Mesenchymal stem cell (in vitro differentiated cells and primary cell): Measurements from ENCODE around the gene FBXW5.

Source experiments
- DNase-seq: peaks from one replicate; pipeline ENCODE4 v3.0.0-alpha.2; 2013
- H2AFZ ChIP-seq: one replicate; pipeline ENCODE4 v1.6.1; 2013; ENCODE audit warnings: low read depth, mild to moderate bottlenecking, control low read depth, inconsistent platforms, low read length, moderate library complexity
- H2AK5ac ChIP-seq: 2 replicates; pipeline ENCODE4 v1.6.1; 2013; ENCODE audit warnings: low read length, moderate library complexity, mild to moderate bottlenecking, inconsistent platforms; ENCODE audit not compliant: severe bottlenecking
- H2BK120ac ChIP-seq: one replicate; pipeline ENCODE4 v1.6.1; 2013; ENCODE audit warnings: low read depth, mild to moderate bottlenecking, inconsistent platforms, low read length, moderate library complexity
- H2BK12ac ChIP-seq, 2 experiments: one replicate each; pipeline ENCODE4 v1.6.1; 2013; ENCODE audit warnings: inconsistent platforms in 2 of 2, low read length in 2 of 2, mild to moderate bottlenecking in 2 of 2, moderate library complexity in 2 of 2, control low read depth in 1 of 2
- H2BK15ac ChIP-seq: one replicate; pipeline ENCODE4 v1.6.1; 2013; ENCODE audit warnings: mild to moderate bottlenecking, low read depth, inconsistent platforms; ENCODE audit not compliant: poor library complexity, severe bottlenecking
- H2BK5ac ChIP-seq: 2 replicates; pipeline ENCODE4 v1.6.1; 2013; ENCODE audit warnings: low read depth, mild to moderate bottlenecking, low read length, control low read depth, inconsistent platforms; ENCODE audit not compliant: poor library complexity, severe bottlenecking
- H3K14ac ChIP-seq, 2 experiments: one replicate each; pipeline ENCODE4 v1.6.1; 2013; ENCODE audit warnings: inconsistent platforms in 2 of 2, low read length in 2 of 2, control low read depth in 1 of 2, mild to moderate bottlenecking in 1 of 2, moderate library complexity in 1 of 2
- H3K18ac ChIP-seq, 2 experiments: one replicate each; pipeline ENCODE4 v1.6.1; 2013; ENCODE audit warnings: inconsistent platforms in 2 of 2, low read length in 2 of 2, control low read depth in 1 of 2, low read depth in 1 of 2, mild to moderate bottlenecking in 1 of 2
- H3K23ac ChIP-seq, 2 experiments: one replicate each; pipeline ENCODE4 v1.6.1; 2013; ENCODE audit warnings: inconsistent platforms in 2 of 2, low read length in 2 of 2, mild to moderate bottlenecking in 2 of 2, moderate library complexity in 2 of 2, control low read depth in 1 of 2
- H3K27ac ChIP-seq: 2 replicates; pipeline ENCODE4 v1.5.1; 2013; ENCODE audit warnings: mild to moderate bottlenecking, moderate library complexity, low read length, control low read depth, inconsistent platforms; ENCODE audit not compliant: poor library complexity, severe bottlenecking
- H3K27me3 ChIP-seq, 2 experiments: 2 replicates each; pipeline versions ENCODE4 v1.6.1 to v1.7.0; 2013; ENCODE audit warnings: low read length in 2 of 2, mild to moderate bottlenecking in 2 of 2, moderate library complexity in 2 of 2, control low read depth in 1 of 2, inconsistent platforms in 1 of 2; ENCODE audit not compliant: control insufficient read depth in 1 of 2, insufficient read depth in 1 of 2
- H3K36me3 ChIP-seq, 2 experiments: 2 replicates each; pipeline versions ENCODE4 v1.6.1 to v1.7.0; 2013; ENCODE audit warnings: low read length in 2 of 2, control low read depth in 1 of 2, inconsistent platforms in 1 of 2, low read depth in 1 of 2, mild to moderate bottlenecking in 1 of 2; ENCODE audit not compliant: insufficient read depth in 2 of 2, control insufficient read depth in 1 of 2
- H3K4ac ChIP-seq, 2 experiments: one replicate each; pipeline ENCODE4 v1.6.1; 2013; ENCODE audit warnings: inconsistent platforms in 2 of 2, low read length in 2 of 2, mild to moderate bottlenecking in 2 of 2, moderate library complexity in 2 of 2, control low read depth in 1 of 2, low read depth in 1 of 2
- H3K4me1 ChIP-seq: 2 replicates; pipeline ENCODE4 v1.6.1; 2013; ENCODE audit warnings: low read depth, low read length, control low read depth; ENCODE audit not compliant: control insufficient read depth, insufficient read depth
- H3K4me2 ChIP-seq: 2 replicates; pipeline ENCODE4 v1.6.1; 2013; ENCODE audit warnings: low read length, mild to moderate bottlenecking, inconsistent platforms; ENCODE audit not compliant: poor library complexity, severe bottlenecking
- H3K4me3 ChIP-seq, 2 experiments: 2 replicates each; pipeline versions ENCODE4 v1.5.1 to v1.7.0; 2013; ENCODE audit warnings: low read length in 2 of 2, mild to moderate bottlenecking in 2 of 2, control low read depth in 1 of 2, low read depth in 1 of 2; ENCODE audit not compliant: insufficient read depth in 1 of 2
- H3K79me1 ChIP-seq: replicated peaks from 2 replicates; pipeline ENCODE4 v1.6.1; 2013; ENCODE audit warnings: mild to moderate bottlenecking, control low read depth, low read length, inconsistent platforms; ENCODE audit not compliant: poor library complexity, severe bottlenecking
- H3K9ac ChIP-seq: 2 replicates; pipeline ENCODE4 v1.7.0; 2013; ENCODE audit warnings: mild to moderate bottlenecking, low read length, moderate library complexity
- H3K9me3 ChIP-seq: 2 replicates; pipeline ENCODE4 v1.7.0; 2013; ENCODE audit warnings: mild to moderate bottlenecking, low read length; ENCODE audit not compliant: control insufficient read depth
- H4K8ac ChIP-seq: one replicate; pipeline ENCODE4 v1.6.1; 2013; ENCODE audit warnings: inconsistent platforms, mild to moderate bottlenecking, low read length, moderate library complexity
- H4K91ac ChIP-seq: one replicate; pipeline ENCODE4 v1.6.1; 2013; ENCODE audit warnings: mild to moderate bottlenecking, low read length, inconsistent platforms
- WGBS: methylation state at CpG from one replicate; pipeline ENCODE4 v1.1.7; 2013; ENCODE audit warnings: mixed read lengths; 5-methylcytosine and 5-hydroxymethylcytosine counted together

The FBXW5 gene

GRCh38 chr9:136898483-136899100, 45.9 kb downstream of the FBXW5 start:
- H4K91ac ChIP-seq, result no peak overlapping the region
- H3K36me3 ChIP-seq, result peaks cover 25 to 43% of the 10 kb centered on the region in 2 experiments
- H3K9me3 ChIP-seq, result no peaks in the 10 kb centered on the region
- H3K27ac ChIP-seq, result no peak overlapping the region
- H3K9ac ChIP-seq, result no peak overlapping the region
- no peak overlapping the region for H2BK5ac ChIP-seq
- H3K4me3 ChIP-seq, result no peak overlapping the region
- H2BK15ac ChIP-seq, result no peak overlapping the region
- no peak overlapping the region for H3K4me2 ChIP-seq
- no peak for DNase-seq
- H4K8ac ChIP-seq, result peak overlapping the region; percentile 48
- no peak overlapping the region for H2AK5ac ChIP-seq
- no peak overlapping the region for H3K14ac ChIP-seq
- H3K23ac ChIP-seq, result no peak overlapping the region
- no peak overlapping the region for H3K4ac ChIP-seq
- H2BK120ac ChIP-seq, result no peak overlapping the region
- H3K4me1 ChIP-seq, result peaks cover 28% of the 10 kb centered on the region
- H3K27me3 ChIP-seq, result no peaks in the 10 kb centered on the region
- 96% methylated on average over 18 of the region's 21 CpGs for WGBS
- no peak overlapping the region for H2AFZ ChIP-seq
- H2BK12ac ChIP-seq, result no peak overlapping the region
- peaks cover 45% of the 10 kb centered on the region for H3K79me1 ChIP-seq
- no peak overlapping the region for H3K18ac ChIP-seq

- Histone ChIP-seq H4K91ac (no peak overlapping the region), H3K27ac (no peak overlapping the region), H2BK120ac (no peak overlapping the region), H3K4me2 (no peak overlapping the region), H3K4ac (no peak overlapping the region), H3K18ac (no peak overlapping the region), H3K79me1 (peaks cover 45% of the 10 kb centered on the region), H2BK12ac (no peak overlapping the region), H3K14ac (no peak overlapping the region), H3K9me3 (no peaks in the 10 kb centered on the region), H2AK5ac (no peak overlapping the region), H2AFZ (no peak overlapping the region), H2BK5ac (no peak overlapping the region), H4K8ac (no peak overlapping the region), H3K4me1 (peaks cover 13% of the 10 kb centered on the region), H3K4me3 (no peak overlapping the region), H3K36me3 (peaks cover 21 to 49% of the 10 kb centered on the region in 2 experiments), H3K27me3 (no peaks in the 10 kb centered on the region), H3K23ac (no peak overlapping the region), H3K9ac (no peak overlapping the region), H2BK15ac (no peak overlapping the region)
- DNase-seq, result no peak
- WGBS, result 88% methylated on average over 11 of the region's 11 CpGs
These were observed 48.5 kb downstream of the FBXW5 start for GRCh38 chr9:136896027-136896426.

- Histone ChIP-seq H2BK15ac (no peak overlapping the region), H2AFZ (no peak overlapping the region), H3K4ac (no peak overlapping the region), H3K4me3 (no peak overlapping the region), H3K36me3 (peaks cover 7 to 37% of the 10 kb centered on the region in 2 experiments), H3K27ac (no peak overlapping the region), H3K9ac (no peak overlapping the region), H3K27me3 (no peaks in the 10 kb centered on the region), H3K14ac (no peak overlapping the region), H3K9me3 (no peaks in the 10 kb centered on the region), H3K79me1 (peaks cover 25% of the 10 kb centered on the region), H3K23ac (no peak overlapping the region), H4K91ac (no peak overlapping the region), H3K18ac (no peak overlapping the region), H2BK12ac (no peak overlapping the region), H2BK5ac (no peak overlapping the region), H2AK5ac (no peak overlapping the region), H2BK120ac (no peak overlapping the region), H4K8ac (no peak overlapping the region), H3K4me1 (peaks cover 15% of the 10 kb centered on the region), H3K4me2 (no peak overlapping the region)
- WGBS, result 88% methylated on average over 13 of the region's 13 CpGs
- no peak for DNase-seq
These were observed 53.9 kb downstream of the FBXW5 start for GRCh38 chr9:136890661-136891060.
